GM21528 (cell line): ENCODE data around the gene BDKRB1.
"Not testable (repeated sequence)": the region's sequence is repeated elsewhere in the genome, so short reads cannot be mapped to it uniquely, and the experiment has no call there.

Source experiments
- ATAC-seq: cut with Tn5 transposase; IDR thresholded peaks from one replicate; pipeline ENCODE4 v1.9.1; 2021; ENCODE audit warnings: mild to moderate bottlenecking, moderate library complexity; ENCODE audit not compliant: unreplicated experiment, low FRiP score

Gene BDKRB1

DNA sequence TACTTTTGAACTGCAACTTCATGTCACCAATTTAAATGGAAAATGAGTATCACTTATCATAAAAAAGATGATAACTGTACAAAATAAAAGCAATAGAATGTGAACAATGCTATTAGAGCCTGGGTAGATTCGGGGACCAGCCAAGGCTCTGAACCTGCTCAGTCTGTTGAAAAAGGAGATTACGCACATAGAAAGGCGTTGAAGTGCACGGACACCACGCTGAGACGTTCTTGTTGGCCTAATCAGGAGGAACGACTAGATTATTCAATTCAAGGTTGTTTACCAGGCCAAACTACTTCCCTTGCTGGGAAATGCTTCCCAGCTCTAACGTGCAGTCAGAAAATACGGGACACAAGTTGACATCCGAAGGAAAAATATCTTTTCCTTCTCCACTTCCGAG is 23.5 kb upstream of the BDKRB1 start:
- no peak for ATAC-seq

DNA sequence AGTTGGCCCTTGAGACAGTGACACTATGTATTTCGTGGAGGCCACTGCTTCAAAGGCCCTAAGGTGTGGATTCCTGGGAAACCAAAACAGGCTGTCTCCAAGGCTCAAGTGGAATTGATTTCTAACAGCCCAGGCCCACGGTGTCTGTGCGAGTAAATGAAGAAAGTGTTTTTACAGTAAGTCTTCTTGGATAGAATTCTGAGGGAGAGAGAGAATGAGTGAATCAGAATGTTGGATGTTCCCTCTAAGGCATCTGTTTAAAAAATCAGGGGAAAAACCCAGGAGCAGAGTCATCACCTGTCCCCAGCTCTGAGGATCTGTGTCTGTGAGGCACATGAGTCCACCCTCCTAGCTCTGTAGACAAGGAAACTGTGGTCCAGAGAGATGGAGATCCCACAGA is 22.3 kb upstream of the BDKRB1 start:
- ATAC-seq, result no peak

DNA sequence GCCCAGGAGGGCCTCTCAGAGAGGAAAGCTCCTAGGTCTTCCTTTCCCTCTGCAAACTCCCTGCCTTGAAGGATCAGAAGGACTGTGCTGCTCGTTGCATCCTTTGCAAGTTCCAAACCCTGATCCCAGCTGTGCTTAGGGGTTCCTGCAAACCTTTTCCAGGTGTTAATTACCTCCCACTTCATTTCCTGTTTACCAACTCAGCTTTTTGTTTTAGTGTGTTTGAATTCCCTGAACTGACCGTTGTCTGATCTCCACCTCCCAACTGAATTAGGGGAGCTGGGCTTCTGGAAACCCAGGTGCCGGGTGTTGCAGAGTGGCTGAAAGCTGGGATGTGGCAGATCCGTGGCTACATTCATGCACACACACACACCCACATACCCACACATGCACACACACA is 20.6 kb upstream of the BDKRB1 start:
- ATAC-seq, result no peak

DNA sequence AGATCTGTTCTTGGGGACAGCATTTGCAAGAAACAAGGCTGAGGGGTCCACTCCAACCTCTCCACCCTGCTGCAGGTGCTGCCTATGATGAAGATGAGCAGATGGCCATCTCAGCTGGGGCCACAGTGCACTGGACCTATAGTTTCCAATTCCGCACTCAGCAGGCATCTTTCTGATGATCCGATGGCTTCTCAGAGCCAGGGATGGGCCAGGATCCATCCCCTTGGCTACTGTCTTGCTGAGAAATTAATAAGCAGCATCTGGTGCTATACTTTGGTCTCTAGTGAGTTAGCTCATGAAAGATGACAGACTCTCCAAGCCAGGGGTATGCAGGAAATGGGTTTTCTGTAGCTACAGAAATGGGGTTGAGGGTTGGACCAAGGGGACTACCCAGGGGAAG is 18.4 kb upstream of the BDKRB1 start:
- no peak for ATAC-seq

DNA sequence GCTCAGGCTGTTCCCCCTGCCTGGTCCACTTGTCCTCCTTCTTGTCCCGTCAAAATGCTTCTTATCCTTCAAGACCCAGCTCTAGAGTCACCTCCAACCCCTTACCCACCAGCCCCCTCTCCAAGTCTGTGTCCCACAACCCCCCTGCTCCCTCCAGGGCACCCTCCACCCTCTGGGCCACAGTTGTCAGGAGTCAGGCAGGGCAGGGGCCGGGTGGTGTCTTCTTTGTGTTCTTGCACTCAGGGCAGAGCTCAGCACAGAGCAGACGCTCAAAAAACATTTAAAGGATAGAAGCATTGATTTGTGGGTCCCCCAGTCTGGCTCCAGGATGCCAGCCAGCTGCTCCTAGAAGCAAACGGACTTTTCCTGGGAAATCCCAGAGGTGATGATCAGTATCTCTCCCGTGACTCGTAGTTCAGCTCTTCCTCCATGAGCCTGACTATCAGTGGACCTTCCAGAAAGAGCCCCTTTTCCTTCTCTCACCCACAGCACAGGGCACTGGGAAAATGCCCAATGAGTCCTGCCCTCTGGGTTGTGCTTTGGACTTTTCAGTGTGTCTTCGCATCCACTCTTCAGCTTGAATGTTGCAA is 17.2 kb upstream of the BDKRB1 start:
- no peak for ATAC-seq

DNA sequence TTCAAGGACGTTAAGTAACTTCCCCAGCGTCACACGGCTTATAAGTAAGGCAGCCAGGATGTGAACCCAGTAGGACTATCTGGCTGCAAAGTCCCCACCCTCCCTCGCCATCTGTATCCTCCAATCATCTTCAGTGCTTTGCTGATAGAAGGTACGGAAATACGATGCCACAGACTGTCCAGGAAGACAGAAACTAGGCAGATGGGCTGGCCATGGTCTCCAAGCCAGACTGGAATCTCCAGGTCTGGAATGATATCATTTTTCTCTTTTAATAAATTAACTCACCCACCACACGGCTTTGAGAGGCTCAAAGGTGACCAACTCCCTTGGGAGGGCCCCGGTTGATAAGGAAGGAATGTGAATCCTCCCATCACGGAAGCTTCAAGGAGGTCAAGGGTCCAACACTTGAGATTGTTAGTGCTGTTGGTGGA is 16.3 kb upstream of the BDKRB1 start:
- ATAC-seq, result no peak

DNA sequence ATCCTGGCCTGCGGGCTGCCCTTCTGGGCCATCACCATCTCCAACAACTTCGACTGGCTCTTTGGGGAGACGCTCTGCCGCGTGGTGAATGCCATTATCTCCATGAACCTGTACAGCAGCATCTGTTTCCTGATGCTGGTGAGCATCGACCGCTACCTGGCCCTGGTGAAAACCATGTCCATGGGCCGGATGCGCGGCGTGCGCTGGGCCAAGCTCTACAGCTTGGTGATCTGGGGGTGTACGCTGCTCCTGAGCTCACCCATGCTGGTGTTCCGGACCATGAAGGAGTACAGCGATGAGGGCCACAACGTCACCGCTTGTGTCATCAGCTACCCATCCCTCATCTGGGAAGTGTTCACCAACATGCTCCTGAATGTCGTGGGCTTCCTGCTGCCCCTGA is 15.4 kb upstream of the BDKRB1 start:
- no peak for ATAC-seq

DNA sequence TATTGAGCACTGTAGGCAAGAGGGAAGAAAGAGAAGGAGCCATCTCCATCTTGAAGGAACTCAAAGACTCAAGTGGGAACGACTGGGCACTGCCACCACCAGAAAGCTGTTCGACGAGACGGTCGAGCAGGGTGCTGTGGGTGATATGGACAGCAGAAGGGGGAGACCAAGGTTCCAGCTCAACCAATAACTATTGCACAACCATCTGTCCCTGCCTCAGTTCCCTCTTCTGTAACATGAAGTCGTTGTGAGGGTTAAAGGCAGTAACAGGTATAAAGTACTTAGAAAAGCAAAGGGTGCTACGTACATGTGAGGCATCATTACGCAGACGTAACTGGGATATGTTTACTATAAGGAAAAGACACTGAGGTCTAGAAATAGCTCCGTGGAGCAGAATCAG is 13.9 kb upstream of the BDKRB1 start:
- ATAC-seq, result no peak

DNA sequence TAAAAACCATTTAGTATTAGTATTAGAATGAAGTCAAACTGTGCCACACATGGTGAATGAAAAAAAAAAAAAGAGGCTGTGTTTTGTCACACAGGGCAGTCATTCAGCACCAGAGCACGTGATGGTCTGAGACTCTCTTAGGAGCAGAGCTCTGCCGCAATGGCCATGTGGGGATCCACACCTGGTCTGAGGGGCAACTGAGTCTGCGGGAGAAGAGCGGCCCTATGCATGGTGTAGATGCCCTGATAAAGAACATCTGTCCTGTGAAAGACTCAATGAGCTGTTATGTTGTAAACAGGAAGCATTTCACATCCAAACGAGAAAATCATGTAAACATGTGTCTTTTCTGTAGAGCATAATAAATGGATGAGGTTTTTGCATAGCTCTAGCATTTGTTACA is 12.2 kb upstream of the BDKRB1 start:
- ATAC-seq, result no peak

DNA sequence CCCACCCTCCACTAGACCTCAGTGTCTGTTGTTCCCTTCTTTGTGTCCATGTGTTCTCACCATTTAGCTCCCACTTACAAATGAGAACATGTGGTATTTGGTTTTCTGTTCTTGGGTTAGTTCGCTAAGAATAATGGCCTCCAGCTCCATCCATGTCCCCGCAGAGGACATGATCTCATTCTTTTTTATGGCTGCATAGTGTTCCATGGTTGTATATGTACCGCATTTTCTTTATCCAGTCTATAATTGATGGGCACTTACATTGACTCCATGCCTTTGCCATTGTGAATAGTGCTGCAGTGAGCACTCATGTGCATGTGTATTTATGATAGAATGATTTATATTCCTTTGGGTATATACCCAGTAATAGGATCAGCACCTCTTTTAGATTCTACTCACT is 10.9 kb upstream of the BDKRB1 start:
- not testable (repeated sequence) for ATAC-seq

DNA sequence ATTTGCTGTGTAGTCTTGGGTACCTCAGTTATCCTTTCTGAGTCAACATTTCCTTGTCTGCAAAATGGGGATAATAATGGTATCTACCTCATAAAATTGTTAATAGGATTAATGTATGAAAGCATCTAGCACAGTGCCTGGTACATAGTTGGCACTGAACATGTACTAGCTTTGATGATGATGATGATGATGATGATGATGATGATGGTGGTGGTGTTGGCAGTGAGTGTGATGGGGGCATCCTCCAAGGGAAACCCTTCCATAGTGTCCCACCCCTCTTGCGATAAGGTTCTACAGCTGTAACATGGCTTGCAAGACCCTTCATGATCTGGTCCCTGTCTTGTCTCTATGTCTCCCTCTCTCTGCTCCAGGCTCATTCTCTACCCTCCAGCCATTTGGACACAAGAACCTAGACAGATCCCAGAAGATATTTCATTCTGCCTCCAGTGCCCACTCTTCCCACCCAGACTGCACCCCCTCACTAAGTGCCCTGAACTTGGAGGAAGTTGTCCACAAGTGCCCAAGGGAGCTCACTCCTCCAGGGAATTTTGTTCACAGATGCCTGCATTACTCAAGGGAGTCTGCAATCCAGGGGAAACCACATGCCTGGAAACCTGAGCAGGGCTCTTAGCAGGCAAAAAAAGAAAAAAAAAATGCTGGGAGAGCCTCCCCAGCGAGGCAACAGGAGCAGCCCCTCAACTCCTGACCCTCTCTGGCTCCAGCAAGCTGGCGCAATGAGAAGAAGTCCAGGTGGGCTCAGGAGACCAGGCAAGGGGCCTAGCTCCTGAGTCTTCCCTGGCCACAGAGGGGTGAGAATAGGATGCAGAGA is 10.1 kb upstream of the BDKRB1 start:
- no peak for ATAC-seq

DNA sequence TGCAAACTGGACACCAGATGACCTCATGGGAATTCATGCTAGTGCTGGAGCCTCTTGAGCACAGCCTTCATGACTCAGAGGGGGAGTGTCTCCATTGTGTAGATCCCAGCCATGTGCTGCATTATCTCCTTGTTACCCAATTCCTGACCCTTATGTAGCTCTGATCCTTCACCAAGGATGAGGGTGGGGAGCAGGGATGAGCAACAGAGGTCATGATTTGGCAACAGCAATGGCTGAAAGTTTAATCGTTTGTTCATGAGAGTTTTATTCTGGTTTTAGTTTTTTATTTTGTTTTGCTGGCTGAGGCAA is 9.5 kb upstream of the BDKRB1 start:
- ATAC-seq, result no peak

DNA sequence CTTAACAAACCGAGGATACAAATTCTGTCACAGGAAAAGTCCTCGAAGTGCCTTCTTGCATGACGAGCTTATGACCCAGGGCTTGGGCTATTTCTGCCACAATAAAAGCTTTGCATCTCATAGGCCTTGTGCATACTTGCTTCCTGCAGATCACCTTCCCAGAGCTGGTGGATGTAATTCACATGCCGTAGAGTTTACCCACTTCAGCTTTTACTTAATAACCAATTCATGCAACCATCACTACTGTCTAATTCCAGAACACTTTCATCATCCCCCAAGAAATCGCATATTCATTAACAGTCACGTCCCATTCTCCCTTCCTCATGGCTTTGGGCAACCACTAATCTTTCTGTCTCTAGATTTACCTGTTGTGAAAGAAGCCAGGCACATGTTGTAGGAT is 9.0 kb upstream of the BDKRB1 start:
- no peak for ATAC-seq

DNA sequence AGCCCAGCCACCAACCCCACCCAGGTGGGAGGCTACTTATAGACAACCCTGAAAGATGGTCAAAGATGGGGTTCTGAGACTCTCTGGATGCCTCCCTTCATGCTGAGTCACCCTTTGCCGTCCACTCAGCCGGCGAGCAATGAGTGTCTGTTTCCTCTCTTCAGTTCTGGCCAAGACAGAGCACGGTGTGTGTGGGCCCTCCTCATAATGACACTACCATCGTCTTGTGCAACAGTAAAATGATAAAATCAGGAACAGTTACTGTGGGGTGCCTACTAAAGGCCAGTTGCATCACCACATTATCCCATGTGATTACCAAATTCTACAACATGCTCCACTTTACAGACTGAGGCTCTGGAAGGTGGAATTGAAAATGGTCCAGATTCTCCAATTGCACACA is 7.0 kb upstream of the BDKRB1 start:
- no peak for ATAC-seq

DNA sequence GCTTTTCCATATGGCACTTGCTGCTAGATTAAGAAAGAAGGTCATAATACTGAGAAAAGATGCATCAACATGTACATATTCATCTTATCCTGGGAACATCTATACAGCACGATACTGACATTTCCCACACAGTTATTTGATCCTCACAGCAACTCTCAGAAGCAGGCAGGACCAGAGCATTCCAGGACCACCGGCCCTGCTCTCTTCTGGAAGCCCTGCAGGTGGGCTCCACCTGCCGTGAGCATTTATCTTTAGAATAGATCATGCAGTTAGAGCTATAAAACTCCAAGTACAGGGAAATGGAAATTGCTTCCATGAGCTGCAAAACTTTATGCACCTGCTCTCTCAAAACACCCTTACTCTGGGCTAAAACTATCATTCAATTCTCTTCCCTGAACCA is 5.5 kb upstream of the BDKRB1 start:
- ATAC-seq, result no peak

DNA sequence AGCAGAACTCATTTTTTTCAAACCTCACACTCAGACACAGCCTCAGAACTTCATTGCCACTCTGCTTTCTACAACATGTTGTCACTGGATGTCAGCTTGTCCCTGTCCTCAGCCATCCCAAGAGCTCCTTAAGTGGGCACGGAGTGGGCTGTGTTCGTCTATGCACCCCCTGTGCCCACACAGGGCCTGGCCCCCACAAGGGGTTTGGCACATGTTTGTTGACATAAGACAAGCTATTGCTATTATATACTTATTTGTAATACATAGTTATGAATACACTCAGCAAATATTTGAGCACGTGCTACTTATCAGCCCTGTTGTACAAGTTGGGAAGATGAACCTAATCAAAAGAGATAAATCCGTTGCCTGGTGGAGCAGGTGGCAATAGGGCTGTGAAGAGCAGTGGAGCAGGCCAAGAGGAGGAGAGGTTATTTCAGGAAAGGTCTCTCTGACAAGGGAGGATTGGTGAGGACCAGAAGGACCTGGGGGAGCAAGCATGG is 4.3 kb upstream of the BDKRB1 start:
- no peak for ATAC-seq

DNA sequence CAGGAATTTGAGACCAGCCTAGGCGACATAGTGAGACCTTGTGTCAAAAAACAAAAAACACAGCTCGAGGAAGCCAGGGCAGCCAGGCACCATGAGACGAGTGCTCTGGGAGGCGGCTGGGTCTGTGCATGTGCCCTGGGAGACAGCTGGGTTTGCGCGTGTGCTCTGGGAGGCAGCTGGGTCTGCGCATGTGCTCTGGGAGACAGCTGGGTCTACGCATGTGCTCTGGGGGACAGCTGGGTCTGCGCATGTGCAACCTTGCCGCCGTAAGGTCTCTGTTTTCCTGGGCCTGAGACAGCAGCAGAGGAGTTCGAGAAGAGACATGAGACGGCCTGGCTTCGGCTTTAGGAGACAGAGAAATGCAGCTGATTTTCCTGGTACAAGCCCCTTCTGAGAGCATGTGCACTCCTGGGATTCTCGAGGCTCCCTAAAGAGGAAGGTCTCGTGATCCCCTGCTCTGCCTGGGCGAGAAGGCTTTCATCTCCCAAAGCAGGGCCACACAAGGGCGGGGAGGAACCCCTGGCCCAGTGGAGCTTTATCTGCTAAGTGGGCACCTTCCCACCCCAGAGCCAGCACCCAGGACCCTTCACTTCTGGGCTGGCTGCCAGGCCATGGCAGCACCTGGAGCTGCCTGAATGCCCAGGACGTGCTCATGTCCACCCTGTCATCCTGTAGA is 3.5 kb upstream of the BDKRB1 start:
- no peak for ATAC-seq

DNA sequence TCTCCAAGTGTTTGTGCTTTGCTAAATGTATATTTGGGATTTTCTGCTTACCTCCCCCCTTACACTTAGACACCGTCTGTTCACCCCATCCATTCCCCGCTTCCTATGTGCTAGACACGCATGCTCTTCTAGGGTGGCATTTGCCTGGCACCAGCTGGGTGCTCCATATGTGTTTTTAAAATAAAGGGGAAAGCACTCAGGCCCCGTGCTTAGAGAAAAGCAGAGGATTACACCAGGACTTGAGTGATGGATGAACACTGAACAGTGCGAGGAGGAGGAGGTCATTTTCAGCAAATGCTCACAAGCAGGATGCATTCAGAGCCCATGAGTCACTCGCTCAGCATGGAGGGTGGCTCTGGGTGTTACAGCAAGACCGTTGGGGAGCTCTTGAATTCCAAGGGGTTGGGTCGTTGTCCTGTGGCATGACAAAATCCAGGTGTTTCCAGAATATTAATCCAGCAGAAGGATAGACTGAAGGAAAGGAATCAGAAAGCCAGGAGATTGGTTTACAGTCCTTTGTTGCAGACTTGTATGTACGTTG is 2.9 kb upstream of the BDKRB1 start:
- no peak for ATAC-seq

DNA sequence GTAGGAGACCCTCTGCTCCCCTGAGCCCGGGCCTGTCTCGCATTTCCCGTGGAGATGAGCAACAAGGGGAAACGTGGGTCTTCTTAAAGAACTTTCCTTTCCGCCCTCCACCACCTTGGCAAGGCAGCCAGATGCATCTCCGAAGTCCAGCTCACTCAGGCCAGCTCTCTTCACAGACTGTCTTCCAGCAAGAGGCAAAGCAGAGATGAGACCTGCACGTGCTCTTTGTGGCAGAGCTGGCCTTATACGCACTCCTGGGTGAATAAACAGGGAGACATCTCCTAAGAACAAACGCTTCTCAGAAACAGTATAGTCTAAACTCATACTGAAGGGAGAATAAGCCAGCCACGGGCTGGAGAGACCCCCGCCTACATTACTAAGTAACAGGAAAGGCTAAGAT is 1.3 kb upstream of the BDKRB1 start:
- ATAC-seq, result no peak

DNA sequence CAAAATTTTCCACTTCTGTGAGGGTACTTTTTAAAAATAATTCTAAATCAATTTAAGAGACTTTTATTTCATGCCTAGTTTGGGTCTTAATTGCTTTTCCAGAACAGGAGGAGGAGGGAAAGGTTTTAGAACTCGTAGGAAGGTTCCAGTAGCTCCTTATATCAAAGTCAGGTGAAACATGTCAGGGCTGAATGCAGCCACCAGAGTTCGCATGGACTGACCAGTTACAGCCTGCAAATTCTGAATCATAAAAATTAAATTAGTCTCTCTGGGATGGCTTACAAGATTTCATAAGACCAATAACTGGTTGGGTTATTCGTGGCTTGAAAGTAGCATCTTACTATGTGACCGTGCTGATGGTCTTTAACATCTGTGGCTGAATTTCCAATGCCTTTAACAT is 397 bp downstream of the BDKRB1 start:
- no peak for ATAC-seq

DNA sequence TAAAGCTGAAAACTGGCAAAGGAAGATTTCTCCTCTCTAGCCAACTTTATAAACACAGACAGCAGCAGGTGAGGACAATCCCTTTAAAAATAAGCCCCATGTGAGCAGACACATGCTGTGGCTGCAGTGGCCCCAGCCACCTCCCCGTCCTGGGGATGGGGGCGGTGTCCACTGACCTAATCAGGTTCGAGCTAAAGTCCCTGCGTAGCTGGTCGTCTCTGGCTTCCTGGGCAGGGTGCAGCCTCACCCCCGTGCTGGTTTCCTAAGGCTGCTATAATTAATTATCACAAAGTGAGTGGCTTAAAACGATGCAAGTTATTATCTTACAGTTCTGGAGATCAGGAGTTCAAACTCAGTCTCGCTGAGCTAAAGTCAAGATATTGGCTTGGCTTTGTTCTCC is 1.0 kb downstream of the BDKRB1 start:
- ATAC-seq, result no peak

DNA sequence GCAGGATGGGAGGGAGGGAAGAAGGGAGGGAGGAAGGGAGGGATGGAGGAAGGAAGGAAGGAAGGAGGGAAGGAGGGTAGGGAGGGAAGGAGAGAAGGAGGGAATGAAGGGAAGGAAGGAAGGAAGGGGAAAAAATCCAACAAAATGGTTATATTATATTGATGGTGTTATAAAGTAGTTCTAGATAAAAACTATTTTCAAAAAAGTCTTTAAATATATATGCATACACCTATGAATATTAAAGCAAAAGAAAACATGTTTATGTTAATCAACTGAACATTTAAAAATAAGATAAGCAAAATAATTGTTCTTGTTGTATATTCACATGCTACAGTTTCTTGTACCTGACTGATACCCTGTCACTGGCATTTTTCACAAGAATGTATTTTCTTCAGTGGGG is 1.9 kb downstream of the BDKRB1 start:
- ATAC-seq, result no peak
